Measurements from ENCODE around the gene PET100.

GRCh38 chr19:7658219-7658686 lies 28.7 kb downstream of the PET100 start:
- TF ChIP-seq CTCF (IDR thresholded peaks at IDR 0.05) (no peak), POLR2A (IDR thresholded peaks at IDR 0.05) (no peak)

Measured in uterus (tissue), 2 donors.